Panc1 (cell line): Measurements from ENCODE around the gene SEH1L. TPM values are rescaled to one million over a fixed set of nuclear protein-coding genes. Genes with fewer than 3 reads are reported as not detected.

Experiments used
- ATAC-seq: fragments of 200-7000 bp; cut with Tn5 transposase; 2 replicates; pipeline ENCODE4 v1.9.1; 2020; ENCODE audit warnings: mild to moderate bottlenecking, moderate library complexity
- BruUV-seq: library from RNA; stranded (reverse); fragments of 400-500 nt; replicated peaks from 2 replicates; lab custom pipeline; 2021; lab: Mats Ljungman, UMichigan
- CTCF ChIA-PET: fragments of 300-600 bp; sonication (Branson Sonifier 250); formaldehyde crosslinking; loops from one replicate; lab custom pipeline; 2022; ENCODE audit warnings: antibody characterized with exemption; lab: Charles Lee
- POLR2A ChIA-PET: fragments of 300-600 bp; sonication (Branson Sonifier 250); formaldehyde crosslinking; loops from one replicate; lab custom pipeline; 2022; ENCODE audit warnings: antibody characterized with exemption; lab: Charles Lee
- DNase-seq: peaks from one replicate; pipeline ENCODE4 v3.0.0-alpha.2; 2010; ENCODE audit warnings: low read depth, low spot score
- H3K27ac ChIP-seq: 2 replicates; pipeline ENCODE4 v1.5.1; 2011; ENCODE audit warnings: mild to moderate bottlenecking, low read length, inconsistent platforms
- H3K27me3 ChIP-seq: fragments of 200-500 bp; sonication (Bioruptor generic); 2 replicates; pipeline ENCODE4 v1.6.0; 2014; ENCODE audit warnings: low read length, inconsistent platforms; ENCODE audit not compliant: control insufficient read depth, insufficient read depth
- H3K36me3 ChIP-seq: fragments of 200-500 bp; sonication (Bioruptor generic); 2 replicates; pipeline ENCODE4 v1.5.1; 2014; ENCODE audit warnings: inconsistent platforms, mild to moderate bottlenecking, low read length, moderate library complexity; ENCODE audit not compliant: control insufficient read depth, insufficient read depth
- H3K4me1 ChIP-seq: 2 replicates; pipeline ENCODE4 v1.5.1; 2011; ENCODE audit warnings: inconsistent platforms, mild to moderate bottlenecking, low read length, moderate library complexity; ENCODE audit not compliant: control insufficient read depth, insufficient read depth
- H3K4me3 ChIP-seq, 2 experiments: 2 replicates each; pipeline ENCODE4 v1.5.1; 2011 to 2012; ENCODE audit warnings: low read depth in 2 of 2, low read length in 2 of 2, mild to moderate bottlenecking in 2 of 2, inconsistent platforms in 1 of 2, moderate library complexity in 1 of 2
- H3K9me3 ChIP-seq: fragments of 200-500 bp; sonication (Bioruptor generic); 2 replicates; pipeline ENCODE4 v1.5.1; 2014; ENCODE audit warnings: low read depth, mild to moderate bottlenecking, inconsistent platforms, low read length, moderate library complexity; ENCODE audit not compliant: control insufficient read depth, insufficient read depth
- POLR2AphosphoS5 ChIP-seq: IDR thresholded peaks from 2 replicates; pipeline ENCODE4 v1.6.1; 2012; ENCODE audit warnings: mild to moderate bottlenecking, low read depth, low read length, moderate library complexity
- SIN3A ChIP-seq: IDR thresholded peaks from 2 replicates; pipeline ENCODE4 v1.6.1; 2012; ENCODE audit warnings: low read depth, mild to moderate bottlenecking, low read length, moderate library complexity, borderline replicate concordance; ENCODE audit not compliant: insufficient read depth
- TCF7L2 ChIP-seq: IDR thresholded peaks from 2 replicates; pipeline ENCODE4 v1.6.1; 2011; ENCODE audit warnings: mild to moderate bottlenecking, low read depth, low read length, inconsistent platforms
- in situ Hi-C: cut with HindIII; loops from 2 replicates; pipeline ENCODE4 v1.10.0; 2016; ENCODE audit warnings: low sequenced_read_pairs, low pct_unique_long_range_greater_than_20kb
- intact Hi-C: fragments of 100-400 bp; cut with micrococcal nuclease; formaldehyde crosslinking; loops from one replicate; pipeline ENCODE4 v1.10.0; 2022; ENCODE audit not compliant: unreplicated experiment
- total RNA-seq: library from RNA; stranded (reverse); gene quantifications from one replicate; pipeline ENCODE4 v1.2.1, GENCODE V29; 2021; ENCODE audit not compliant: unreplicated experiment
- TF ChIP-seq, protein P1 (sequence below), 2 experiments: IDR thresholded peaks; 2 replicates each; pipeline ENCODE4 v1.6.1; 2011 to 2012; ENCODE audit warnings: low read depth in 2 of 2, control low read depth in 1 of 2, low read length in 1 of 2, mild to moderate bottlenecking in 1 of 2, moderate library complexity in 1 of 2; ENCODE audit not compliant: insufficient read depth in 1 of 2
- TF ChIP-seq, protein P2 (sequence below): fragments of 450-650 bp; IDR thresholded peaks from 2 replicates; pipeline ENCODE4 v1.5.1; 2017; ENCODE audit warnings: mild to moderate bottlenecking

Gene SEH1L
- total RNA-seq, 1 experiment from 2014 or later: 86.5 TPM

DNA sequence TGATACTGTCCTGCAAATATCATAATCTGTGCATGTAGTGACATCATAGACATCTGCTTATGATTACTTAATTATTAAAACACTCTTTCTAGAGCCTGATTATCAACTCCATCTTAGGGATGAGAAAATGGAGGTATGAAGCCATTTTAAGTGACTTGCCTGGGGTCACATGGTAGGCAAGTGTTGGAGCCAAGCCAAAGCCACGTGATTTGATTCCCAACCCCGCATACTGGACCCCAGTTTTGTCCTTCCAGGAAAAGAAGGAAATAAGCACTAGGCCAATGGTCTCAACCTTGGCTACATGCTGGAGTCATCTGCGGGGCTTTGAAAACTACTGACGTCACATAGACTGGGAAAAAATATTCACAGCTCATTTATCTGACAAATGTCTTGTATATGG is 19.6 kb upstream of the SEH1L start:
- H3K9me3 ChIP-seq: no peaks in the 10 kb centered on the region
- ATAC-seq: no peak
- TF ChIP-seq TCF7L2 (no peak), POLR2AphosphoS5 (no peak), SIN3A (no peak)
- TF ChIP-seq, protein P1, sequence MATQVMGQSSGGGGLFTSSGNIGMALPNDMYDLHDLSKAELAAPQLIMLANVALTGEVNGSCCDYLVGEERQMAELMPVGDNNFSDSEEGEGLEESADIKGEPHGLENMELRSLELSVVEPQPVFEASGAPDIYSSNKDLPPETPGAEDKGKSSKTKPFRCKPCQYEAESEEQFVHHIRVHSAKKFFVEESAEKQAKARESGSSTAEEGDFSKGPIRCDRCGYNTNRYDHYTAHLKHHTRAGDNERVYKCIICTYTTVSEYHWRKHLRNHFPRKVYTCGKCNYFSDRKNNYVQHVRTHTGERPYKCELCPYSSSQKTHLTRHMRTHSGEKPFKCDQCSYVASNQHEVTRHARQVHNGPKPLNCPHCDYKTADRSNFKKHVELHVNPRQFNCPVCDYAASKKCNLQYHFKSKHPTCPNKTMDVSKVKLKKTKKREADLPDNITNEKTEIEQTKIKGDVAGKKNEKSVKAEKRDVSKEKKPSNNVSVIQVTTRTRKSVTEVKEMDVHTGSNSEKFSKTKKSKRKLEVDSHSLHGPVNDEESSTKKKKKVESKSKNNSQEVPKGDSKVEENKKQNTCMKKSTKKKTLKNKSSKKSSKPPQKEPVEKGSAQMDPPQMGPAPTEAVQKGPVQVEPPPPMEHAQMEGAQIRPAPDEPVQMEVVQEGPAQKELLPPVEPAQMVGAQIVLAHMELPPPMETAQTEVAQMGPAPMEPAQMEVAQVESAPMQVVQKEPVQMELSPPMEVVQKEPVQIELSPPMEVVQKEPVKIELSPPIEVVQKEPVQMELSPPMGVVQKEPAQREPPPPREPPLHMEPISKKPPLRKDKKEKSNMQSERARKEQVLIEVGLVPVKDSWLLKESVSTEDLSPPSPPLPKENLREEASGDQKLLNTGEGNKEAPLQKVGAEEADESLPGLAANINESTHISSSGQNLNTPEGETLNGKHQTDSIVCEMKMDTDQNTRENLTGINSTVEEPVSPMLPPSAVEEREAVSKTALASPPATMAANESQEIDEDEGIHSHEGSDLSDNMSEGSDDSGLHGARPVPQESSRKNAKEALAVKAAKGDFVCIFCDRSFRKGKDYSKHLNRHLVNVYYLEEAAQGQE (IDR thresholded peaks at IDR 0.05; ENCODE audit: insufficient read depth in 1 of 2, low read depth in 2 of 2, low read length in 1 of 2): no peak
- TF ChIP-seq, protein P2, sequence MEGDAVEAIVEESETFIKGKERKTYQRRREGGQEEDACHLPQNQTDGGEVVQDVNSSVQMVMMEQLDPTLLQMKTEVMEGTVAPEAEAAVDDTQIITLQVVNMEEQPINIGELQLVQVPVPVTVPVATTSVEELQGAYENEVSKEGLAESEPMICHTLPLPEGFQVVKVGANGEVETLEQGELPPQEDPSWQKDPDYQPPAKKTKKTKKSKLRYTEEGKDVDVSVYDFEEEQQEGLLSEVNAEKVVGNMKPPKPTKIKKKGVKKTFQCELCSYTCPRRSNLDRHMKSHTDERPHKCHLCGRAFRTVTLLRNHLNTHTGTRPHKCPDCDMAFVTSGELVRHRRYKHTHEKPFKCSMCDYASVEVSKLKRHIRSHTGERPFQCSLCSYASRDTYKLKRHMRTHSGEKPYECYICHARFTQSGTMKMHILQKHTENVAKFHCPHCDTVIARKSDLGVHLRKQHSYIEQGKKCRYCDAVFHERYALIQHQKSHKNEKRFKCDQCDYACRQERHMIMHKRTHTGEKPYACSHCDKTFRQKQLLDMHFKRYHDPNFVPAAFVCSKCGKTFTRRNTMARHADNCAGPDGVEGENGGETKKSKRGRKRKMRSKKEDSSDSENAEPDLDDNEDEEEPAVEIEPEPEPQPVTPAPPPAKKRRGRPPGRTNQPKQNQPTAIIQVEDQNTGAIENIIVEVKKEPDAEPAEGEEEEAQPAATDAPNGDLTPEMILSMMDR: no peak
- no TSS peak for BruUV-seq
- ChIA-PET POLR2A (no interaction called here), CTCF (interaction anchor here (0.7 kb wide), 1 partner anchor 218 kb away, joined by 11 read pairs; no protein-coding TSS in a partner anchor)
- H3K4me1 ChIP-seq: no peaks in the 10 kb centered on the region
- no peaks in the 10 kb centered on the region for H3K36me3 ChIP-seq
- H3K27ac ChIP-seq: no peak overlapping the region
- no peak overlapping the region for H3K4me3 ChIP-seq
- DNase-seq: no peak
- in situ Hi-C loops (no loop called here), intact Hi-C loops (no loop called here)
- H3K27me3 ChIP-seq: no peaks in the 10 kb centered on the region

DNA sequence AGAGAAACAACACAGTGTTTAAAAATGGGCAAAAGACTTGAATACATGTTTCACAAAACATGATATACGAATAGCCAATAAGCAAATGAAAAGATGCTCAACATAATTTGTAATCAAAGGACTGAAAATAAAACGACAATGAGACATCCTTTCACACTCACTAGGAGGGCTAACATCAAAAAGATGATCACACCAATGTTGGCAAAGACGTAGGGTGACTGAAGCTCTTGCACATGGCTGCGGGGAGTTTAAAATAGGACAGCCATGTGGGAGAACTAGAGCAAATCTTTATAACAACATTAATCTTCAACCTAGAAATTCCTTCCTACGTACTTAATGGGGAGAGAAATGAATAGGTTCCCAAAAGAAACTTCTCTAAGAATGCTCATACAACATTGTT is 19.2 kb upstream of the SEH1L start:
- no peaks in the 10 kb centered on the region for H3K9me3 ChIP-seq
- intact Hi-C loops (no loop called here), in situ Hi-C loops (no loop called here)
- ChIA-PET CTCF (interaction anchor here (0.7 kb wide), 1 partner anchor 218 kb away, joined by 11 read pairs; no protein-coding TSS in a partner anchor), POLR2A (no interaction called here)
- TF ChIP-seq POLR2AphosphoS5 (no peak), TCF7L2 (no peak), SIN3A (no peak)
- TF ChIP-seq, protein P1 (IDR thresholded peaks at IDR 0.05; ENCODE audit: insufficient read depth in 1 of 2, low read depth in 2 of 2, low read length in 1 of 2): no peak
- TF ChIP-seq, protein P2: no peak
- no peaks in the 10 kb centered on the region for H3K36me3 ChIP-seq
- no peak overlapping the region for H3K27ac ChIP-seq
- H3K4me3 ChIP-seq: no peak overlapping the region
- no TSS peak for BruUV-seq
- ATAC-seq (no peak), DNase-seq (no peak)
- no peaks in the 10 kb centered on the region for H3K4me1 ChIP-seq
- H3K27me3 ChIP-seq: no peaks in the 10 kb centered on the region
